Pancreas (tissue), 10 donors: Measurements from ENCODE around the gene OR52B6. TPM values are rescaled to one million over a fixed set of nuclear protein-coding genes. Genes with fewer than 3 reads are reported as not detected.
"Not testable (repeated sequence)": the region's sequence is repeated elsewhere in the genome, so short reads cannot be mapped to it uniquely, and the experiment has no call there.

Experiments
- ATAC-seq, 4 donors: fragments of 200-7000 bp; cut with Tn5 transposase; one replicate each; pipeline versions ENCODE4 v1.8.0 to v1.9.1; 2020; ENCODE audit warnings: mild to moderate bottlenecking in 4 of 4, moderate library complexity in 4 of 4
- DNase-seq, 6 donors: peaks; one replicate each; pipeline ENCODE4 v3.0.0-alpha.2; 2020
- FAIRE-seq: peaks from 2 replicates; lab custom pipeline; 2012; peaks lifted over from hg19 to GRCh38; lab: Jason Lieb, UNC
- H3K27ac ChIP-seq, 4 donors: fragments of 200-600 bp; sonication (generic); 1 replicate in 3 of 4; 2 replicates in 1 of 4; pipeline versions ENCODE4 v1.5.0 to v1.8.0; 2020
- H3K27me3 ChIP-seq, 4 donors: fragments of 200-600 bp; one replicate each; pipeline ENCODE4 v1.8.0; 2021
- H3K36me3 ChIP-seq, 3 donors: fragments of 200-600 bp; sonication (generic) in 1 of 3; one replicate each; pipeline versions ENCODE4 v1.5.0 to v1.8.0; 2020 to 2021
- H3K4me1 ChIP-seq, 3 donors: fragments of 200-600 bp; one replicate each; pipeline ENCODE4 v1.8.0; 2021
- H3K4me3 ChIP-seq, 4 donors: fragments of 200-600 bp; sonication (generic) in 2 of 4; one replicate each; pipeline versions ENCODE4 v1.5.0 to v1.8.0; 2020 to 2021
- H3K9me3 ChIP-seq, 4 donors: fragments of 200-600 bp; one replicate each; pipeline ENCODE4 v1.8.0; 2021
- WGBS, 2 donors: extraction: QIAGEN DNeasy Blood & Tissue Kit; methylation state at CpG; one replicate each; pipeline ENCODE4 v1.1.7; 2013; 5-methylcytosine and 5-hydroxymethylcytosine counted together
- intact Hi-C, 3 donors: fragments of 100-400 bp; cut with DNase I; formaldehyde crosslinking; loops; one replicate each; pipeline versions ENCODE4 v1.11.1 to v1.14.2; 2022
- polyA plus RNA-seq, 2 donors: library from polyadenylated mRNA; stranded (reverse); fragments of 200-250 nt; gene quantifications; one replicate each; pipeline ENCODE4 v1.2.3, GENCODE V29; 2013
- total RNA-seq, 6 donors: library from RNA; stranded (reverse); fragmentation: NEBNext Ultra II Directional in 4 of 6; extraction: Animal tissue kit (Norgen Biotek cat#: 25700) in 4 of 6; gene quantifications; one replicate each; pipeline versions ENCODE4 v1.2.1 to v1.2.4, GENCODE V29; 2021 to 2023
- TF ChIP-seq, protein P1 (sequence below), 4 donors: fragments of 200-600 bp; sonication (generic) in 3 of 4; IDR thresholded peaks; one replicate each; pipeline versions ENCODE4 v1.5.0 to v1.8.0; 2021; ENCODE audit warnings: antibody characterized with exemption in 4 of 4
- donor health status: healthy with polysubstance abuse.
- donor health status: DM: no; HTN: no; CAD: no; lungs with moderate emphysema.
- donor health status: DM: no; HTN: no; CAD: no.
- donor health status: control.
- donor health status: control.
- donor health status: Bipolar disorder and iron deficiency.
- donor health status: DM: yes; HTN: yes; CAD: no.
- donor health status: DM: no; HTN: no; CAD: no.
- donor health status: DM: no; HTN: no; CAD: no.
- donor health status: DM: yes; HTN: yes; CAD: no.

Gene OR52B6
- total and polyA plus RNA-seq, 8 donors = not detected

DNA sequence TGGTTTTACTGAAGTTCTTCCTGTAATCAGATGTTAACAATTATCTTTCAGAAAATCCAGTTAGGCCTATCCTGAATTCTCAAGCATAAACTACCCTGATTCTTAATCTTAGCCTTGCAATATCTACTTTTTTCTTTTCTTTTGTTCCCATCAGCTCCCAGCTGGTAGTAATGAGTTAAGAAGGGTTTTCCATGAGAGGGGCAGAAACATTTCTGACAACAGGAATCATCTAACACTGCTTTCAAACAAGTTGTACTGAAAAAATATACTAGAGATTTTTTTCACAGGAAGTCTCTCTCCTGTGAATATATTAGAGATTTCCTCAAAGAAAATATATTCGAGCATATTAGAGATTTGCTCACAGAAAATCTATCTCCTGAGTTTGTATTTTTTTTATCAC, 12.5 kb downstream of the OR52B6 start:
- Histone ChIP-seq H3K27ac (no peak overlapping the region), H3K27me3 (no peaks in the 10 kb centered on the region), H3K9me3 (no peaks in the 10 kb centered on the region), H3K36me3 (no peaks in the 10 kb centered on the region), H3K4me1 (peaks cover under 1 to 7% (median 5%) of the 10 kb centered on the region in 3 donors), H3K4me3 (no peak overlapping the region)
- ATAC-seq (no peak), FAIRE-seq (no peak), DNase-seq (no peak)
- intact Hi-C loops = no loop called here
- TF ChIP-seq, protein P1, sequence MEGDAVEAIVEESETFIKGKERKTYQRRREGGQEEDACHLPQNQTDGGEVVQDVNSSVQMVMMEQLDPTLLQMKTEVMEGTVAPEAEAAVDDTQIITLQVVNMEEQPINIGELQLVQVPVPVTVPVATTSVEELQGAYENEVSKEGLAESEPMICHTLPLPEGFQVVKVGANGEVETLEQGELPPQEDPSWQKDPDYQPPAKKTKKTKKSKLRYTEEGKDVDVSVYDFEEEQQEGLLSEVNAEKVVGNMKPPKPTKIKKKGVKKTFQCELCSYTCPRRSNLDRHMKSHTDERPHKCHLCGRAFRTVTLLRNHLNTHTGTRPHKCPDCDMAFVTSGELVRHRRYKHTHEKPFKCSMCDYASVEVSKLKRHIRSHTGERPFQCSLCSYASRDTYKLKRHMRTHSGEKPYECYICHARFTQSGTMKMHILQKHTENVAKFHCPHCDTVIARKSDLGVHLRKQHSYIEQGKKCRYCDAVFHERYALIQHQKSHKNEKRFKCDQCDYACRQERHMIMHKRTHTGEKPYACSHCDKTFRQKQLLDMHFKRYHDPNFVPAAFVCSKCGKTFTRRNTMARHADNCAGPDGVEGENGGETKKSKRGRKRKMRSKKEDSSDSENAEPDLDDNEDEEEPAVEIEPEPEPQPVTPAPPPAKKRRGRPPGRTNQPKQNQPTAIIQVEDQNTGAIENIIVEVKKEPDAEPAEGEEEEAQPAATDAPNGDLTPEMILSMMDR (IDR thresholded peaks at IDR 0.05) = no peak
- 22% methylated on average over 1 of the region's 1 CpG for WGBS, 2 donors

GRCh38 chr11:5596607-5597201, 16.0 kb downstream of the OR52B6 start, which contains the start of gene TRIM6:
TSS of gene TRIM6 (plus strand) at chr11:5596637. CDS start at chr11:5596898, 261 bp downstream.
- 3 to 8% methylated on average over 20 of the region's 20 CpGs for WGBS, 2 donors
- TF ChIP-seq, protein P1 (IDR thresholded peaks at IDR 0.05) = no peak
- Histone ChIP-seq H3K27ac (peak within 1 kb of the TSS in 2 of 4 donors; percentile 12 to 50), H3K4me3 (peak within 1 kb of the TSS; percentile 7 to 48 (median 35)), H3K4me1 (peaks cover 10 to 14% (median 13%) of the 10 kb centered on the region in 3 donors), H3K9me3 (no peaks in the 10 kb centered on the region), H3K36me3 (no peaks in the 10 kb centered on the region), H3K27me3 (no peaks in the 10 kb centered on the region)
- FAIRE-seq (no peak), DNase-seq (peak; percentile 34 to 66 (median 58)), ATAC-seq (peak; percentile 63 to 71 (median 68))
- intact Hi-C loops = no loop called here

DNA sequence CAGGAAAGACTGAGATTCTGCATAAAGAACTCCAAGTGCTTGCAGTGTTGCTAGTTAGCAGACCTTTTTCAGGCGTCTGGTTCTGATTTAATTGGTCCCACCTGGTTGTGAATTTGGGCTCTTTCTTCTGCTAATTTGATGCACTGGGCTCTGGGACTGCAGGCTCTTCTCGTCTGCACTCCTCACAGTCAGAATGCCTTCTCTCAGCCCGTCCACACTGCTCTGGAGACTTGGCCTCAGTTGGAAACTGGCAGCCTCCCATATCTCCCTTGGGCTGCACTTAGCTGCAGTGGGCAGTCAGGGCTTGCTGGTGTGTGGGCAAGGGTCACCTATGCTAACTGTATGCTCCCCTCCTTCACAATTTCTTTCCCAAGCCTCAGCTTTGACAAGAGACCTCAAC, 17.3 kb downstream of the OR52B6 start:
- TF ChIP-seq, protein P1 (IDR thresholded peaks at IDR 0.05) = no peak
- no peaks in the 10 kb centered on the region for H3K27me3 ChIP-seq
- intact Hi-C loops = no loop called here
- FAIRE-seq (no peak), DNase-seq (no peak), ATAC-seq (no peak)
- 36 to 39% methylated on average over 3 of the region's 3 CpGs for WGBS, 2 donors
- H3K36me3 ChIP-seq = no peaks in the 10 kb centered on the region
- peaks cover 10 to 14% (median 13%) of the 10 kb centered on the region in 3 donors for H3K4me1 ChIP-seq
- no peaks in the 10 kb centered on the region for H3K9me3 ChIP-seq
- no peak overlapping the region for H3K4me3 ChIP-seq
- H3K27ac ChIP-seq = no peak overlapping the region

DNA sequence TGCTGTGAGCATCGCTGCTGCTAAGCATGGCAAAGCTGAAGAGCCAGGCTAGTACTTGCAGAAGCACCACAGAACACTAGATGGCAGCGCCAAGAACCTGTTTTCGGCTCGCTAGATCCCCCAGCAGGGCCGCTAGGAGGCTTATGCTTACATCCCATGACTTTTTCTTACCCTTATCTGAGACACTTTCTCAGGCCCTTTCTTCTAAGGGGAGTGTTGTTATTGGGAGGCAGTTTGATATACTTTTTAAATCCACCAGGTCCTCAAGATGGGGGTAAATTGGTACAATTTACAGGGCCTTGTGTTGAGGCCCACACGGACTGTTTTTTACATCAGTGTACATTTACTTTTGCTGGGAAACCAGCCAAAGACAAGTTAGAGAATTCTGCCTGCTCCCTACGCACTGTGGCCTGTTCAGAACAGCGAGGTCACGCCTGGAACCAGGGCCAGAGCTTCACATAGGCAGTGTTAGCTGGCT, 19.7 kb downstream of the OR52B6 start:
- peak; percentile 85 to 94 (median 92) for ATAC-seq
- peak overlapping the region; percentile 36 to 73 (median 48) for H3K27ac ChIP-seq

GRCh38 chr11:5602791-5603190, 22.1 kb downstream of the OR52B6 start:
- H3K9me3 ChIP-seq, DNase-seq, intact Hi-C loops, ATAC-seq, H3K36me3 ChIP-seq, FAIRE-seq, H3K4me3 ChIP-seq, H3K27ac ChIP-seq, H3K27me3 ChIP-seq: not testable (repeated sequence)
- 93 to 99% methylated on average over 4 of the region's 4 CpGs for WGBS, 2 donors
- H3K4me1 ChIP-seq = peaks cover 8 to 13% (median 8%) of the 10 kb centered on the region in 3 donors

More for the DNA sequence above, 19.7 kb downstream of the OR52B6 start:
- DNase-seq = peak; percentile 66 to 80 (median 72)
- Histone ChIP-seq H3K9me3 (no peaks in the 10 kb centered on the region), H3K4me1 (peaks cover 10 to 14% (median 13%) of the 10 kb centered on the region in 3 donors), H3K36me3 (no peaks in the 10 kb centered on the region), H3K4me3 (no peak overlapping the region), H3K27me3 (no peaks in the 10 kb centered on the region)
- intact Hi-C loops = no loop called here
- WGBS, 2 donors = 13 to 15% methylated on average over 9 of the region's 9 CpGs
- TF ChIP-seq, protein P1 (IDR thresholded peaks at IDR 0.05) = peak; percentile 41 to 78 (median 58)
- FAIRE-seq = peak; percentile 73
